GM19328 (cell line): Measurements from ENCODE around the gene GFRA1.
"Not testable (repeated sequence)": the region's sequence is repeated elsewhere in the genome, so short reads cannot be mapped to it uniquely, and the experiment has no call there.

Experiments used
- ATAC-seq: cut with Tn5 transposase; IDR thresholded peaks from one replicate; pipeline ENCODE4 v1.9.1; 2021; ENCODE audit warnings: mild to moderate bottlenecking, moderate library complexity; ENCODE audit not compliant: unreplicated experiment

The GFRA1 gene

DNA sequence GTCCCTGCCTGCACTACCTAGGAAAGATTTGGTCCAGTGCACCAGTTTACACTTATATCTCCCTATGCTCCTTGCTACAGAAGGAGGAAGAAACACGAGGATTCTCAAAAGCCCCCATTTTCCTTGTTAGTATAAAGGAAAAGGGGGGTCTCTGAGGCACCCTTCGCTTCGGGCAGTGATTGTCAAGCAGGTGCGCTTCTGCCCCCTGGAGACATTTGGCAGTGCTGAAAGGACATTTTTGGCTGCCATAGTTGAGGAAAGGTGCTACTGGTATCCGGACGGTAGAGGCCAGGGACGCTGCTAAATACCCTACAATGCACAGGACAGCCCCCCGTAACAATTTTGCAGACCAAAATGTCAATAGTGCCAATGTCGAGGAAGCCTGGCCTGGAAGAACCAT lies 193.7 kb downstream of the GFRA1 start:
- ATAC-seq = no peak

DNA sequence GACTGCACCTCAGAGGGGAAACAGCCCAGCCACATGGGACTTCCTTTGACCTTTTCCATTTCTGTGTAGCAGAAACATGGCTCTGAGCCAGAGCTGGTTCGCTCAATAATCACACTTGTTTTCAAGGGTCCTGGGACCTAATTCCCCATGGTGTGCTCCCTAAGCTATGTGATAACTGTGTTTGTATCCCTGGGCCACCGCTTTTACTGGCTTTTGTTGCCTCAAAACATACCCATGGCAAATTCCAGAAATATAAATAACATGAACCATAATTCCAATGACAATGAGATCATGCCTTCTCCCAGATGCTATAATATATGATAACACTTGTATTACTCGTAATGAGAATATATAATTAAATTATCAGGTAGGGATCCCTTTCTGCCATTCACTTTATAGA lies 196.4 kb downstream of the GFRA1 start:
- no peak for ATAC-seq

DNA sequence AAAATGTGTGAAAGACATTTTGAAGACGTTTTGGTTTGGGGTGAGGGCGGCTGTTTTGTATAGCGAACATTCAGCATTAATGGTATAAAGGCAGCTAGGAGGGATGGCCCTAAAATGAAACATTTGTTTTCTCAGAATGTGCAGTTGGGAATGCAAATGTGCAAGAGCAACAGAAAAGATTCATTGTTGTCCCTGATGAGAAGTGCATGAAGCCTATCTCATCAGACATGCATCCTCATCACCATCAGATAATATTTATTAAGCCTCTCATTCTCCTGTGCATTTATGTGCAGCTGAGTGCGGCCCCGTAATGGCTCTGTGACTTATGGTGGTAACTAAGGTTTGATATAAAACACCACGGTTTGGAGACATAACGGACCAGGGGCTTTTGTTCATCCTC lies 199.5 kb downstream of the GFRA1 start:
- no peak for ATAC-seq

DNA sequence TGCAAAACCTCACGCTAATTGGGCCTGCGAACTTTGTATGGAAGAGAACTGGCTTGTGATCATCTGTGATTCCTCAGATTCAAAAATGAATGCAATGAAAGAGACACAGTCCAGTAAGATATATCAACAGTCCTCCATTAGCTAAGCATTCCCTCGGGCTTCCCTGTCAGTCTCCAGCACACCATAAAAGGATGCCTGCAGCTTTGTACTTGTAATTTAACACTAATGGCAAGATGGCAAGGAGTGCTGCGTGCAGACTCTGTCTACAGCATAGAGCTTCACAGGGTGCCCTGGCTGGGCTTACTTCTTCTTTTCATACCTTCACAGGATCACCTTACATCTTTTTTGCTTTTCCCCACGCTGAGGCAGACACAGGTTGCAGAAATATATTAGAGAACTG lies 200.0 kb downstream of the GFRA1 start:
- ATAC-seq = no peak

DNA sequence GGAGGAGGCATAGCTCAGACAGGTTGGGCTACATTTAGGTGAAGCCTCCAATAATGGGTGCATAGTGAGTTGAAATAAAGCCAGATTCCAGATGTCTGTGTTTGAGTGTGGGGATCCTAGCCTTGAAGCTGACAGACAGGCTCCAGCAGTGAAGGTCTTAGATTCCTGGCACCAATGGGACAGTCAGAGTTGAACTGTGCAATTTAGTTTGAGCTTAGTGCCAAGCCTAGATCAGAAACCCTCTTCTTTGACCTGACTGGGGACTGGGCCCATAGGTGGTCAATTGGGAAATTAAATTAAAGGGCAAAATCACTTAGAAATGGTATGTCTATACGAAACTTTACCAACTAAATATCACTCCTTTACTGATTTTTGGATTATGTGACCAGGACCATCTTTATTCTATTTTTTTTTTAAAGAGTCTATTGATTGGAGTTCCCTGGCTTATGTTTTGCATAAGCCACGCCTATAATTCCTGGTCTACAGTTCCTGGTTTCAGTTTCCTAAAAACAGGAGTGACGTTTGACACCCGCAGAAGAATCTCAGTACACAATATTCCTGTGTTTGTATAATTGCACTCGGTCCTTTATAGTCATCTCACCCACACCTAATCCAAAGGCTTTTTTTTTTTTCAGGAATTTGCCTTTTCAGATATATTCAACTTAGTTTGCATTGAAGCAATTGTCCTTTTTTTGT lies 201.4 kb downstream of the GFRA1 start:
- no peak for ATAC-seq

GRCh38 chr10:116070743-116071320 lies 202.2 kb downstream of the GFRA1 start:
- no peak for ATAC-seq

DNA sequence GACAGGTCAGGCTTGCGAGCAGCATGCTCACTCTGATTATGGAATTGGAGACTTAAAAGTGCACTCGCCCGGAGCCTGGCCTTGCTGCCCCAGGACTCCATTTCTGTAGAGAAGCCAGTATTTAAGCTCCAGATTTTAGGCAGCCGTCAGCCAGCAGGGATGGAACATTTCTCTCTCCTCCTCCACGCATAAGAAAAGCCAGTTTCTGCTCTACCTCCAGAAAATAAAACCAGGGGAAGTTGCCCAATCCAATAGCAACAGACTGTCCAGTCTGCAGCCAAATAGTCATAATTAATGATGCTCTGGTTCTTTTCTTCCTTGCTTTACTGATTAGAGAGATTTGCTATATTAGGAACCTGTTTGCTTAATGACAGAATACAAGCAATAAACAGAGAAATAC lies 203.2 kb downstream of the GFRA1 start:
- no peak for ATAC-seq

- ATAC-seq = no peak
Observed at GRCh38 chr10:116067825-116068224, 205.2 kb downstream of the GFRA1 start.

- no peak for ATAC-seq
Observed at GRCh38 chr10:116063107-116063506, 209.9 kb downstream of the GFRA1 start.

DNA sequence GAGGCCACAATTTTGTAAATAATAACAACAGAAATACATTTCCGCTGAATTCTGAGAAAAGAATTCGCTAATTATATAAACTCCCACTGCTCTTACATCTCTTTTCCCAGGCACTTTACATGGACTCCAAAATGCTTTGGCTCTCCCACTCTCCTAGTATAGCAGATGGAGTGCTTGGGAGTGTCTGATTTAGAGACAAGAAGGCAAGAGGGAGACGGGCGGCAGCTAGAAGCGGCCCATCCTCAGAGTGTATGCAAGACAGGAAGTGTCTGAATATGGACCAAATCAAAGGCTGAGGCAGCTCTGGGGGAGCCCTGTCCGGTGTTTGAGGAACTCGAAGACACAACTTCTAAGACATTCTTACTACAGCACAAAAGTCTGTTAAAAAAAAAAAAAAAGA lies 212.1 kb downstream of the GFRA1 start:
- ATAC-seq = no peak

DNA sequence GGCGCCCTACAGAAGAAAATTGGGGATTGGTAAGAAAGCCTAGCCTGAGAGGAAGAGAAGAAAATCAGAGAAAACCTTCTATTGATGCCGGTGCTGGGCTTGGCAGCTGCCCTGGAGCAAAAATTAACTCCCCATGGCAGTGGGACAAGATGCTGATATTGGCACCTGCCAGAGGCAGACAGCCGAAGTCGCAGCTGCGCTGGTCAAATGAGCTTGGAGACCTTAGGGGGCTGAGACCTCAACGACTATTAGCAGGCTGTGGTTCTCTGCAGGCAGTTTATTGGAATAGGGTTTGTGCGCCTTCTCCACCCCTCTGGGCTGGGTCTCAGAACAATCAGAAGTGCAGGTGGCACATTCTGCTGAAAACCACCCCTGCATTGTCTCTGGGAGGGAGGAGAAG lies 213.7 kb downstream of the GFRA1 start:
- no peak for ATAC-seq

DNA sequence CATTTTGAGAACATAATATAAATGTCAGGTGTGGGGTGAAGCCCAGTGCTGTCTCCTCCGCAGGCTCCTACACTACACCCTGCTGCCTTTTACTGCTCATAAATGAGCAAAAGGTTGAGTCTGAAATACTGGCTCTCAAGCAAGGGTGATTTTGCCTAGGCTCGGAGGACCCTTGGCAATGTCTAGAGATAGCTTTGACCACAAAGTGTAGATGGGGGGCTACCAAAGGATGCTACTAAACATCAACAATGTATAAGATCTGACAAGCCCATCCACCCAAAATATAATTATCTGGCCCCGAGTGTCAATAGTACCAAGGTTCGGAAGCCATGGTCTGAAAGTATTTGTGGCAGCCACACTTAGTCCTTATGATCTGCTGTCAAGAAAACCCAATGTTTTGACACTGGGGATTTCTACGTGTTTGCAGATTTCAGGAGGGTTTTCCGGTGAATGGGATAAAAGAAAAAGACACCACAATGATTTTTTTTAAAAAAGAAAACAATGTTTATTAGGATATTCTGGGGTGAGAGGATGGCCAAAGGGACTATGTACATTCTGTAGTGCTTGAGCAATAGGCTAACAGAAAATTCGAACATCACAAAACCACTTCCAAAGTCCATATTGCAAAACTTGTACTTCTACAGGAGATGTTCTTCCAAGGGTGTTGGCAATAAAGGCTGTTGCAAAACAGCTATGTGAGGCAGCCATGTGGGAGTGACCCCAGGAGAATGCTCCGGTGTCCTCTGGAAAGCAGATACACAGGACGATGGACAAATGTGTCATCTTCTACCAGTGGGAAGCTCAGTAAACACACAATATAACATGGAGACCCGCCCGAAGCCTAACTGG lies 216.3 kb downstream of the GFRA1 start:
- ATAC-seq = no peak

DNA sequence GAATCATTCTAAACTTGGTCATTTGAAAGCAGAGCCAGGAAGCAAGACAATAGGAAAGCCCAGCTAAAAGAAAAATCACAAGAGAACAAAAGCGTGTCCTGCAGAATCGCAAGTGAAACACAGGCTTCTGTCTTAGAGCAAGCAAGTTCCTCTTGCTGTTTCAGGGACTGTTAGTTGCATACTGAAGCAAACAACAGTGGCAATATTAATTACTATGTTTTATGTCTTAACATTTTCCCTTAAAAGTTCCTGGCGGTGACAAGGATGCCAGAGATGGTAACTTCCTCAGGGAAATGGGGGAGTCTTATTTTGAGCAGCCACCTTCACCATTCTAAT lies 217.1 kb downstream of the GFRA1 start:
- ATAC-seq = no peak

GRCh38 chr10:116055252-116055916 lies 217.6 kb downstream of the GFRA1 start:
- ATAC-seq = no peak

GRCh38 chr10:116053910-116054309 lies 219.1 kb downstream of the GFRA1 start:
- ATAC-seq = no peak

DNA sequence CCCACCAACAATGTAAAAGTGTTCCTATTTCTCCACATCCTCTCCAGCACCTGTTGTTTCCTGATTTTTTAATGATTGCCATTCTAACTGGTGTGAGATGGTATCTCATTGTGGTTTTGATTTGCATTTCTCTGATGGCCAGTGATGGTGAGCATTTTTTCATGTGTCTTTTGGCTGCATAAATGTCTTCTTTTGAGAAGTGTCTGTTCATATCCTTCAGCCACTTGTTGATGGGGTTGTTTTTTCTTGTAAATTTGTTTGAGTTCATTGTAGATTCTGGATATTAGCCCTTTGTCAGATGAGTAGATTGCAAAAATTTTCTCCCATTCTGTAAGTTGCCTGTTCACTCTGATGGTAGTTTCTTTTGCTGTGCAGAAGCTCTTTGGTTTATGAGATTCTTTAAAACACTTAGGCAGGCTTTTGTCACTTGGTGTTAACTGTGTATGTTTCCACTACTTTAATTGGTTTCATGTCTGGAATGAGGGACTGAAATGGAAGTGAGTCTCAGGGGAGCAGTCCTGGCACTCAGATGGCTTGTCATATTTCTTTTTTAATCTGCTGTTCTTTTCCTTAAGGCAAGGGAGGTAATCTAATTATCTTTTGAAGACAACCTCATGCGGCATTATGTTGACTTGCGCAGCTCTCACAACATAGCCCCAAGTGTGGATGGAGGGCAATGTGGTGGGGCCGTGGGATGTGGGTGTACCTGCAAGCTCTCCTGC lies 219.8 kb downstream of the GFRA1 start:
- not testable (repeated sequence) for ATAC-seq

GRCh38 chr10:116052522-116052921 lies 220.5 kb downstream of the GFRA1 start:
- ATAC-seq = not testable (repeated sequence)

- ATAC-seq = no peak
Observed at GRCh38 chr10:116049974-116050304, 223.1 kb downstream of the GFRA1 start.

DNA sequence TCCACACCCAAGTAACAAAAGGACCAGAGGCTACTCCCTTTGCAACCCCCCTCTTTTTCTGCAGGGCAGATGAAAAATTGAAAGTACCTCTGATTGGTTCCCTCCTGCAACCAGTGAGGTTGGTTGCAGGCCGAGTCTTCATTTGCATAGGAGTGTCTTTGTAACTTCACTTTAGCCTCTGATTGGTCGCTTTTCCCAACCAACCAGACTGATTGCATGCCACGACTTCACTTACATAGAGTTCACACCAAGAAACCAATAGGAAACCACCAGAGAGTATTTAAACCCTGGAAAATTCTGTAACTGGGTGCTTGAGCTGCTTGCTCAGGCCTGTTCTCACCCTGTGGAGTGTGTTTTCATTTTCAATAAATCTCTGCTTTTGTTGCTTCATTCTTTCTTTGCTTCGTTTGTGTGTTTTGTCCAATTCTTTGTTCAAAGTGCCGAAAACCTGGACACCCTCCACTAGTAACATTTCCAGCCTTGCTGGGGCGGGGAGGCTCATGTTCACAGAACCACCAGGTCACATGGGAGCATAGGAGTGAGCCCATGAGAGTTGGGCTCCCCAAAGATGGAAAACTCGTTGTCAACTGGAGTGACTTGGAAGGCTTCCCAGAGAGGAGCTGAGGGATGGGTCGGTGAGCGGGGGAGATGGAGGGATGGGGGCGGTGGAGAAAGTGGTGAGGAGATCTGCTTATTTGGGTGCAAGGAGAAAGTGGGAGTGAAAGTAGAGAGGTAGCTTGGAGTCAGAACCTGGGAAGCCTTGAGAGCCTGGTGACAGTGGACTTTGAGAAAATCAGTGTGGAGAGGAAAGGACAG lies 223.6 kb downstream of the GFRA1 start:
- no peak for ATAC-seq
